Measurements from ENCODE around the gene DYDC2. TPM values are rescaled to one million over a fixed set of nuclear protein-coding genes. Genes with fewer than 3 reads are reported as not detected.
A peak's percentile ranks its signal among the peaks of the same experiment; 100 is the strongest.

The DYDC2 gene
- total RNA-seq, 1 donor from 2014 or later, result not detected

- no peak for DNase-seq
Observed at GRCh38 chr10:80372675-80373074, 16.1 kb downstream of the DYDC2 start.

GRCh38 chr10:80373502-80373901, 16.9 kb downstream of the DYDC2 start:
- no peak for DNase-seq

- DNase-seq, result no peak
Observed at GRCh38 chr10:80379701-80380100, 23.1 kb downstream of the DYDC2 start.

GRCh38 chr10:80380185-80380584, 23.6 kb downstream of the DYDC2 start:
- no peak for DNase-seq

- DNase-seq, result peak; percentile 73
Observed at GRCh38 chr10:80382989-80383388, 26.4 kb downstream of the DYDC2 start.

GRCh38 chr10:80390740-80391139, 34.2 kb downstream of the DYDC2 start:
- no peak for DNase-seq

- no peak for DNase-seq
Observed at GRCh38 chr10:80392250-80392649, 35.7 kb downstream of the DYDC2 start.

- DNase-seq, result no peak
Observed at GRCh38 chr10:80394358-80394916, 37.9 kb downstream of the DYDC2 start.

GRCh38 chr10:80397014-80397413, 40.4 kb downstream of the DYDC2 start:
- no peak for DNase-seq

GRCh38 chr10:80400136-80400804, 43.7 kb downstream of the DYDC2 start:
- no peak for DNase-seq

GRCh38 chr10:80405035-80405434, 48.5 kb downstream of the DYDC2 start:
- no peak for DNase-seq

GRCh38 chr10:80405626-80406025, 49.0 kb downstream of the DYDC2 start:
- no peak for DNase-seq

GRCh38 chr10:80406204-80406603, 49.6 kb downstream of the DYDC2 start:
- peak; percentile 28 for DNase-seq

- peak; percentile 72 for DNase-seq
Observed at GRCh38 chr10:80407812-80408241, 51.2 kb downstream of the DYDC2 start.

GRCh38 chr10:80408242-80409101, 51.9 kb downstream of the DYDC2 start, which contains the start of gene PRXL2A:
PRXL2A (plus strand) TSS chr10:80408551; CDS start chr10:80420468, 11,917 bp downstream.
- DNase-seq, result peak; percentile 88

GRCh38 chr10:80409121-80409520, 52.5 kb downstream of the DYDC2 start:
- peak; percentile 44 for DNase-seq

GRCh38 chr10:80410122-80410521, 53.5 kb downstream of the DYDC2 start:
- peak; percentile 30 for DNase-seq

GRCh38 chr10:80410578-80411145, 54.1 kb downstream of the DYDC2 start:
- peak; percentile 41 for DNase-seq

GRCh38 chr10:80411267-80411668, 54.7 kb downstream of the DYDC2 start:
- peak; percentile 95 for DNase-seq

- peak; percentile 34 for DNase-seq
Observed at GRCh38 chr10:80411681-80412220, 55.2 kb downstream of the DYDC2 start.

GRCh38 chr10:80412486-80412885, 55.9 kb downstream of the DYDC2 start:
- DNase-seq, result peak; percentile 96

GRCh38 chr10:80413271-80413996, 56.9 kb downstream of the DYDC2 start:
- DNase-seq, result peak; percentile 70

Measured in dermis blood vessel endothelial cell (primary cell).